NB4 (cell line): ENCODE data around the gene MRPL28.

Experiments used
- MAX ChIP-seq: IDR thresholded peaks from 2 replicates; pipeline ENCODE4 v1.6.1; 2011; ENCODE audit warnings: low read depth, low read length
- POLR2A ChIP-seq: IDR thresholded peaks from 2 replicates; pipeline ENCODE4 v1.6.1; 2011; ENCODE audit warnings: mild to moderate bottlenecking; ENCODE audit not compliant: insufficient read length; ENCODE audit errors: extremely low read depth
- TF ChIP-seq, protein P1 (sequence below): IDR thresholded peaks from one replicate; pipeline ENCODE4 v1.5.1; 2012; ENCODE audit warnings: low read depth, low read length

DNA sequence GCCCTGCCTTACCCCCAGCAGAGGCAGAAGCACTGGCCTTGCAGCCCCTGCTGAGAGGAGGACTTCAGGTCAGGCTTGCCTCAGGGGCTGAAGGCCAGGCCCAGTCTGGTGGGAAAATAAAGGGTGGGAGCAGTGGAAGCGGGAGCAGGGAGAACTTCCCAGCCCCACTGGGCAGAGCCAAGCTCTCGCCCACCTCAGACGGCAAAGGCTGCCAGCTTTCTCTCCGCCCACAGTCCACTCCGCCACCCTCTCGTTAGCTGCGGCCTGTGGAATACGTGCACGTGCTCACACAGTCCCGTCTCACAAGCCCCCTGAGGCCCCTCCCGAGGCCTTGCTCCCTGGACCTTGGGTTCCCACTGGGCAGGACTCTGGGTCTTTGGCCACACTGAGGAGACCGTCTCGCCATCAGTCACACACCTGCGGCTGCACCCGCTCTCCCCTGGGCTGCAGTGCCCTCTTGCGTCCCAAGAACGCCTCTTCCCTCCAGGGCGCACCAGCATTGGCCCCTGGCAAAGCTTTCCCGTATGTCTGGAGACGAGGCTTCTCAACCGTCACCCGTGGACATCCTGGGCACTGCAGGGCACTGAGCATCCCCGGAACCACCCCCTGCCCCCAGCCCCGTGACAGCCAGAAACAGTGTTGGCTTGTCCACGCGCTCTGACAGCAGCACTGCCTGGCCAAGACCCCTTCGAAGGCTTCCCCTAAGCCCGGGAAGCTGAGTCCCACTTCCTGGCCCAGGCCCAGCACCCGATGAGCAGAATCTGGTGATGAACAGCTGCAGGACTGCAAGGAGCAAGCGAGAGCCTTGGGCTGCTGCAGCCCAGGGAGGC, 8.3 kb downstream of the MRPL28 start:
- TF ChIP-seq, protein P1, sequence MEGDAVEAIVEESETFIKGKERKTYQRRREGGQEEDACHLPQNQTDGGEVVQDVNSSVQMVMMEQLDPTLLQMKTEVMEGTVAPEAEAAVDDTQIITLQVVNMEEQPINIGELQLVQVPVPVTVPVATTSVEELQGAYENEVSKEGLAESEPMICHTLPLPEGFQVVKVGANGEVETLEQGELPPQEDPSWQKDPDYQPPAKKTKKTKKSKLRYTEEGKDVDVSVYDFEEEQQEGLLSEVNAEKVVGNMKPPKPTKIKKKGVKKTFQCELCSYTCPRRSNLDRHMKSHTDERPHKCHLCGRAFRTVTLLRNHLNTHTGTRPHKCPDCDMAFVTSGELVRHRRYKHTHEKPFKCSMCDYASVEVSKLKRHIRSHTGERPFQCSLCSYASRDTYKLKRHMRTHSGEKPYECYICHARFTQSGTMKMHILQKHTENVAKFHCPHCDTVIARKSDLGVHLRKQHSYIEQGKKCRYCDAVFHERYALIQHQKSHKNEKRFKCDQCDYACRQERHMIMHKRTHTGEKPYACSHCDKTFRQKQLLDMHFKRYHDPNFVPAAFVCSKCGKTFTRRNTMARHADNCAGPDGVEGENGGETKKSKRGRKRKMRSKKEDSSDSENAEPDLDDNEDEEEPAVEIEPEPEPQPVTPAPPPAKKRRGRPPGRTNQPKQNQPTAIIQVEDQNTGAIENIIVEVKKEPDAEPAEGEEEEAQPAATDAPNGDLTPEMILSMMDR, result peak; percentile 79
- TF ChIP-seq POLR2A, result no peak
- TF ChIP-seq MAX, result no peak
